ENCODE results near the gene EHMT1.

EHMT1 gene

DNA sequence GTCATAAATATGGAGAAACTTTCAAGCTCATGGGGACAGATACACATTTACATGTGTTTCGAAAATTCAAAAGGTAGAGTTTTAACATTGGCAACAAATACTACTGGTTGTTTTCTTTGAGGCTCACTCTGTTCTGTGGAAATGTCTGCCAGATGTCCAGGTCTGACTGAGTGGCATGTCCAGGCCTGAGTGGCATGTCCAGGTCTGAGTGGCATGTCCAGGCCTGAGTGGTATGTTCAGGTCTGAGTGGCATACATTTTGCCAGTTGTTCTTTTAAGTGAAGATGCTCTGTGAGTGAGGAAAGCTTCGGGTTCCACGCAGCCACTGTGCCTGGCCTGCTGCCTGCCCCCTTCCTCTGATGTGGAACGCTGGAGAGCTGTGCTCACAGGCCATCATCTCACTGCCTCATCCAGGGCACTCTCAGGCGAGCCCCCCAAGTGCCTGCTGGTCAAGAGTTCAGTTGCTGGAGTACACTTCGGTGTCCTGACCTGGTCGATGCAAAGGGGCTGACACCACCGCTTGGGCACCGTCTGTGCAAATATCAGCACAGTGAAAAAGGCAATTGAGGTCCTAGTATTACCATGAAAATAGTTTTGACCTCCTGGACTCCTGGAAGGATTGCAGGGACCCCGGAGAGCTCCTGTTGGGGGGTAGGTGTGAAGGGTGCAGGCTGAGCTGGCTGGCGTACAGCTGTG is 89.9 kb downstream of the EHMT1 start:
- Histone ChIP-seq H2BK12ac (ENCODE audit: low read length in 2 of 2) (no peak overlapping the region), H2AK5ac (ENCODE audit: low read length, severe bottlenecking) (no peak overlapping the region), H3K23ac (ENCODE audit: low read length in 2 of 2) (no peak overlapping the region), H4K91ac (ENCODE audit: low read length) (no peak overlapping the region), H2AFZ (ENCODE audit: low read depth, low read length) (no peak overlapping the region), H3K36me3 (ENCODE audit: control insufficient read depth in 1 of 2, insufficient read depth in 2 of 2, low read depth in 1 of 2, low read length in 2 of 2) (peaks cover 16 to 29% of the 10 kb centered on the region in 2 experiments), H2BK5ac (ENCODE audit: low read depth, low read length, poor library complexity, severe bottlenecking) (no peak overlapping the region), H4K8ac (ENCODE audit: low read length) (peak overlapping the region; percentile 19), H2BK15ac (ENCODE audit: low read depth, poor library complexity, severe bottlenecking) (no peak overlapping the region), H3K9ac (ENCODE audit: low read length) (no peak overlapping the region), H3K18ac (ENCODE audit: low read depth in 1 of 2, low read length in 2 of 2) (peak overlapping the region in 1 of 2 experiments; percentile 35), H3K27me3 (ENCODE audit: control insufficient read depth in 1 of 2, insufficient read depth in 1 of 2, low read length in 2 of 2) (no peaks in the 10 kb centered on the region), H3K14ac (ENCODE audit: low read length in 2 of 2) (peak overlapping the region in 1 of 2 experiments; percentile 35), H3K79me1 (replicated peaks; ENCODE audit: low read length, poor library complexity, severe bottlenecking) (peaks cover 42% of the 10 kb centered on the region), H3K4me1 (ENCODE audit: control insufficient read depth, insufficient read depth, low read depth, low read length) (peaks cover 21% of the 10 kb centered on the region), H3K4ac (ENCODE audit: low read depth in 1 of 2, low read length in 2 of 2) (no peak overlapping the region), H2BK120ac (ENCODE audit: low read depth, low read length) (no peak overlapping the region), H3K4me3 (ENCODE audit: insufficient read depth in 1 of 2, low read depth in 1 of 2, low read length in 2 of 2) (no peak overlapping the region), H3K9me3 (ENCODE audit: control insufficient read depth, low read length) (no peaks in the 10 kb centered on the region), H3K27ac (ENCODE audit: low read length, poor library complexity, severe bottlenecking) (no peak overlapping the region), H3K4me2 (ENCODE audit: low read length, poor library complexity, severe bottlenecking) (no peak overlapping the region)
- WGBS: 96% methylated on average over 11 of the region's 11 CpGs
- no peak for DNase-seq

DNA sequence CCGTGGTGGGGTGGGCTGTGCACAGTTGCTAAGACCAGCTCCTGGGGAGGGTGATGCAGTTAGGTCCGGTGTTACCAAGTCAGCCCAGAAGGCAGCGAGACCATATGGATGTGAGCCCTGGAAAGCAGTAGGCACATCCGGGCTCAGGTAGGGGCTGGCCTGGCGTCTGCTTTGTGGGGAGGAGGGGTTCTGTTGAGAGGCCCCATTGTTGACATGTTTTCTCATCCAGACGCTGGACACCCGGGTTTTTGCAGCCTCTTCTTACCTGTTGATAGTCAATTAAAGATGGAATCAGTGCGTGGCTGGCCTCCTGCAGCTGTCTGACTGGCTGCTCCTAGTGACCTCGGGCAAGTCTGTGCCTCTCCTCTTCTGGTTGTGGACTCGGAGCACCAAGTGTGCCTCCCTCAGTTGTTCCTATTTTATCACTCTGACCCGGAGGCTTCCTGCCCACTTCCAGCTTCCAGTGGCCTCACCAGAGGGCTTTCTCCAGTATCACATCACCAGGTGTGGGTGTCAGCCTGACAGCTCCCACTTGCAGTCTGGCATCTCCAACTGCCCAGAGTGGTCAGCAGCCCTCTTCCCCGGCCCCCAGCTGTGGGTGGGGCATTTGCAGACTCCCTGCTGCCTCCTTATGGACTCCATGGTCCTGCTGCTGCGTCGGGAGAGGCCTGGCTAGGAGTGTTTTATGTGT is 90.8 kb downstream of the EHMT1 start:
- DNase-seq: no peak
- H3K36me3 ChIP-seq (ENCODE audit: control insufficient read depth in 1 of 2, insufficient read depth in 2 of 2, low read depth in 1 of 2, low read length in 2 of 2): peaks cover 23 to 31% of the 10 kb centered on the region in 2 experiments
- H3K4me3 ChIP-seq (ENCODE audit: insufficient read depth in 1 of 2, low read depth in 1 of 2, low read length in 2 of 2): no peak overlapping the region
- no peak overlapping the region for H2BK15ac ChIP-seq (ENCODE audit: low read depth, poor library complexity, severe bottlenecking)
- peaks cover 41% of the 10 kb centered on the region for H3K79me1 ChIP-seq (replicated peaks; ENCODE audit: low read length, poor library complexity, severe bottlenecking)
- H4K91ac ChIP-seq (ENCODE audit: low read length): peak overlapping the region; percentile 54
- H4K8ac ChIP-seq (ENCODE audit: low read length): peak overlapping the region; percentile 19
- no peak overlapping the region for H2AK5ac ChIP-seq (ENCODE audit: low read length, severe bottlenecking)
- WGBS: 92% methylated on average over 12 of the region's 14 CpGs
- no peak overlapping the region for H3K27ac ChIP-seq (ENCODE audit: low read length, poor library complexity, severe bottlenecking)
- H3K4me2 ChIP-seq (ENCODE audit: low read length, poor library complexity, severe bottlenecking): no peak overlapping the region
- H2BK5ac ChIP-seq (ENCODE audit: low read depth, low read length, poor library complexity, severe bottlenecking): no peak overlapping the region
- no peaks in the 10 kb centered on the region for H3K27me3 ChIP-seq (ENCODE audit: control insufficient read depth in 1 of 2, insufficient read depth in 1 of 2, low read length in 2 of 2)
- no peak overlapping the region for H3K9ac ChIP-seq (ENCODE audit: low read length)
- peaks cover 19% of the 10 kb centered on the region for H3K4me1 ChIP-seq (ENCODE audit: control insufficient read depth, insufficient read depth, low read depth, low read length)
- no peak overlapping the region for H2BK12ac ChIP-seq (ENCODE audit: low read length in 2 of 2)
- no peak overlapping the region for H2BK120ac ChIP-seq (ENCODE audit: low read depth, low read length)
- no peak overlapping the region for H3K23ac ChIP-seq (ENCODE audit: low read length in 2 of 2)
- no peak overlapping the region for H3K4ac ChIP-seq (ENCODE audit: low read depth in 1 of 2, low read length in 2 of 2)
- peaks cover 4% of the 10 kb centered on the region for H3K9me3 ChIP-seq (ENCODE audit: control insufficient read depth, low read length)
- H3K14ac ChIP-seq (ENCODE audit: low read length in 2 of 2): peak overlapping the region in 1 of 2 experiments; percentile 35
- no peak overlapping the region for H2AFZ ChIP-seq (ENCODE audit: low read depth, low read length)
- no peak overlapping the region for H3K18ac ChIP-seq (ENCODE audit: low read depth in 1 of 2, low read length in 2 of 2)

DNA sequence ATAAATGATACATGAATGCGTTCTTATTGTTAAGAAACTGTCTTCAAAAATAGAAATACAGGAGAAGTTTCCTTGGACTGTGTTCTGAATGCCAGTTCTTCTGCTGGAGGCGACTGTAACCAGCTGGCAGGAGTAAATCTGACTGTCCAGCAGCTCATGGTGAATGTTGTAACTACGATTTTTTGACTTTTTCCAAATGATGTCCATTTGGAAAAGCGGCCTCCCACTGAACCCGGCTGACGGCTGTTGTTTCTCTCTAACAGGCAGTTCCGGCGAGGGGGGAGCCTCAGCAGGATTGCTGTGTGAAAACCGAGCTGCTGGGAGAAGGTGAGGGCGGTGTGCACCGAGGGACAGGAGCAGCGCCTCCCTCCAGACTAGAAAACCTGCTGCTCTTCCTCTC is 91.9 kb downstream of the EHMT1 start:
- Histone ChIP-seq H2AK5ac (ENCODE audit: low read length, severe bottlenecking) (no peak overlapping the region), H3K4me1 (ENCODE audit: control insufficient read depth, insufficient read depth, low read depth, low read length) (peaks cover 15% of the 10 kb centered on the region), H3K18ac (ENCODE audit: low read depth in 1 of 2, low read length in 2 of 2) (no peak overlapping the region), H2BK120ac (ENCODE audit: low read depth, low read length) (no peak overlapping the region), H3K79me1 (replicated peaks; ENCODE audit: low read length, poor library complexity, severe bottlenecking) (peaks cover 34% of the 10 kb centered on the region), H2BK12ac (ENCODE audit: low read length in 2 of 2) (no peak overlapping the region), H2AFZ (ENCODE audit: low read depth, low read length) (no peak overlapping the region), H2BK5ac (ENCODE audit: low read depth, low read length, poor library complexity, severe bottlenecking) (no peak overlapping the region), H3K23ac (ENCODE audit: low read length in 2 of 2) (no peak overlapping the region), H3K14ac (ENCODE audit: low read length in 2 of 2) (no peak overlapping the region), H2BK15ac (ENCODE audit: low read depth, poor library complexity, severe bottlenecking) (no peak overlapping the region), H4K8ac (ENCODE audit: low read length) (no peak overlapping the region), H3K36me3 (ENCODE audit: control insufficient read depth in 1 of 2, insufficient read depth in 2 of 2, low read depth in 1 of 2, low read length in 2 of 2) (peaks cover 33 to 34% of the 10 kb centered on the region in 2 experiments), H3K9ac (ENCODE audit: low read length) (no peak overlapping the region), H3K4ac (ENCODE audit: low read depth in 1 of 2, low read length in 2 of 2) (no peak overlapping the region), H3K9me3 (ENCODE audit: control insufficient read depth, low read length) (peaks cover 4% of the 10 kb centered on the region), H3K27ac (ENCODE audit: low read length, poor library complexity, severe bottlenecking) (no peak overlapping the region), H4K91ac (ENCODE audit: low read length) (no peak overlapping the region), H3K4me2 (ENCODE audit: low read length, poor library complexity, severe bottlenecking) (no peak overlapping the region), H3K27me3 (ENCODE audit: control insufficient read depth in 1 of 2, insufficient read depth in 1 of 2, low read length in 2 of 2) (no peaks in the 10 kb centered on the region), H3K4me3 (ENCODE audit: insufficient read depth in 1 of 2, low read depth in 1 of 2, low read length in 2 of 2) (no peak overlapping the region)
- DNase-seq: no peak
- WGBS: 90% methylated on average over 11 of the region's 12 CpGs

DNA sequence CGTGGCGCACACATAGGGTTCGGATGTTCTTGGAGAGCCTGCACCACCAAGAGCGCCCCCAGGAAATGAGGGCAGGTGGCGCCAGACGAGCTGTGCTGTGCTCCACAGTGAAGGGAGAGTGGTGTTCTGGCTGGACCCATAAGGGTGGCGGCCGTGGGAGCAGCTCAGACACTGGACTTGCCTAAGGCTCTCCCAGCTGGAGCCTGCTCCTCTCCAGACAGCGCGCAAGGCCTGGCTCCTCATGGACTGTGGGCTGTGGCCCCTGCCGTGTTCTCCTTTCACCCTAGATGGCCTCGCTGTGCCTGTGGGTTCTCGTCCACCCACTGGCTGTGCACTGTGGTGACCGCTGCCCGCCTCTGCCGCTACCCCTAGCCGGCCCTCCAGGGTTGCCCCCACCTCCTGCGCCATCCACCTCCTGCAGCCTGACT is 92.9 kb downstream of the EHMT1 start:
- Histone ChIP-seq H3K4me3 (ENCODE audit: insufficient read depth in 1 of 2, low read depth in 1 of 2, low read length in 2 of 2) (no peak overlapping the region), H3K27ac (ENCODE audit: low read length, poor library complexity, severe bottlenecking) (no peak overlapping the region), H3K27me3 (ENCODE audit: control insufficient read depth in 1 of 2, insufficient read depth in 1 of 2, low read length in 2 of 2) (no peaks in the 10 kb centered on the region), H3K4ac (ENCODE audit: low read depth in 1 of 2, low read length in 2 of 2) (no peak overlapping the region), H2BK5ac (ENCODE audit: low read depth, low read length, poor library complexity, severe bottlenecking) (no peak overlapping the region), H2AFZ (ENCODE audit: low read depth, low read length) (no peak overlapping the region), H3K4me2 (ENCODE audit: low read length, poor library complexity, severe bottlenecking) (no peak overlapping the region), H2BK15ac (ENCODE audit: low read depth, poor library complexity, severe bottlenecking) (no peak overlapping the region), H3K9ac (ENCODE audit: low read length) (no peak overlapping the region), H4K91ac (ENCODE audit: low read length) (no peak overlapping the region), H3K79me1 (replicated peaks; ENCODE audit: low read length, poor library complexity, severe bottlenecking) (peaks cover 31% of the 10 kb centered on the region), H2BK120ac (ENCODE audit: low read depth, low read length) (no peak overlapping the region), H3K23ac (ENCODE audit: low read length in 2 of 2) (no peak overlapping the region), H3K9me3 (ENCODE audit: control insufficient read depth, low read length) (peaks cover 4% of the 10 kb centered on the region), H4K8ac (ENCODE audit: low read length) (no peak overlapping the region), H3K14ac (ENCODE audit: low read length in 2 of 2) (no peak overlapping the region), H3K18ac (ENCODE audit: low read depth in 1 of 2, low read length in 2 of 2) (no peak overlapping the region), H3K4me1 (ENCODE audit: control insufficient read depth, insufficient read depth, low read depth, low read length) (peaks cover 13% of the 10 kb centered on the region), H3K36me3 (ENCODE audit: control insufficient read depth in 1 of 2, insufficient read depth in 2 of 2, low read depth in 1 of 2, low read length in 2 of 2) (peaks cover 38% of the 10 kb centered on the region in 2 experiments), H2AK5ac (ENCODE audit: low read length, severe bottlenecking) (no peak overlapping the region), H2BK12ac (ENCODE audit: low read length in 2 of 2) (no peak overlapping the region)
- DNase-seq: no peak
- WGBS: over 99% methylated on average over 18 of the region's 18 CpGs
